Stimulated activated CD4-positive, alpha-beta T cell treated with anti-CD3 and anti-CD28 coated beads, Interleukin-2, amount 100 ng/mL, for 24 hours (primary cell): ENCODE data around the gene FBLN2.

Source experiments
- DNase-seq, 2 donors: peaks; one replicate each; pipeline ENCODE4 v3.0.0-alpha.2; 2020

The FBLN2 gene

GRCh38 chr3:13533885-13534301, 15.0 kb upstream of the FBLN2 start:
- no peak for DNase-seq

GRCh38 chr3:13535526-13535875, 13.4 kb upstream of the FBLN2 start:
- no peak for DNase-seq

GRCh38 chr3:13535905-13536304, 13.0 kb upstream of the FBLN2 start:
- DNase-seq: no peak

DNA sequence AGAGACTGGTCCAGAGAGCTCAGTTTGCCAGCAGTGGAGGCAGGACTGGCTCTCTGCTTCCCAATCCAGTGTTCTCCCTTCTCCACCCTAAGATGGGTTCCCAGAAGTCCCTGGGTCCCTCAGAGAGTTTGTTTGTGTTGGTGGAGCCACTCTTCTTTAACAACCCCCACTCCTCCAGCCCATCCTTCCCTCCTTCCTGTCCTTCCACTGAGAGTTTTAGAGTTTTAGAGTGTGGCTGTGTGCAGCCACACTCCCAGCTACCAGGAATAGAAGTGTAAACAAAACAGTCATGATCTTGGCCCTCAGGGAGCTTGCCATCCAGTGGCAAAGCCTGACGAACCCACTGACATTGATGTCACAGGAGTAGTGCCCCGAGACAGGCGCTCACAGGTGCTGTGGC, 12.5 kb upstream of the FBLN2 start:
- DNase-seq: no peak

DNA sequence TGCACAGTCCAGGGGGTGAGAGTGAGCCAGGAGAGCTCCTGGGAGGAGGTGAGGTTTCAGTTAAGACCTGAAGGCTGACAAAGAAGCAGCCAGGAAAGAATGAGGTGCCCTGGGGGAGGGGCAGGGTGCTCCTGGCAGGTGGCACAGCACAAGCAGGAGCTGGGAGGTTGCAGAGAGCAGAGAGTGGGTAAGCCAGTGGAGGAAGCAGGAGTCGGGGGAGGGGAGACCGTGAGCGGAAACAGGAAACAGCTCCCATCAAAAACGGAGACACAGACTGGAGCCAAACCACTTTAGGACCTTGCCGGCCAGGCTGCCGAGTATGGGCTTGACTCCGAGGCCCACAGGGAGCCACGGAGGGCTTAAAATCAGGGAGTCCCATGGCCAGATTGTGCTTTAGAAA, 12.1 kb upstream of the FBLN2 start:
- DNase-seq: no peak

- no peak for DNase-seq
These were observed 11.5 kb upstream of the FBLN2 start for GRCh38 chr3:13537244-13537908.

DNA sequence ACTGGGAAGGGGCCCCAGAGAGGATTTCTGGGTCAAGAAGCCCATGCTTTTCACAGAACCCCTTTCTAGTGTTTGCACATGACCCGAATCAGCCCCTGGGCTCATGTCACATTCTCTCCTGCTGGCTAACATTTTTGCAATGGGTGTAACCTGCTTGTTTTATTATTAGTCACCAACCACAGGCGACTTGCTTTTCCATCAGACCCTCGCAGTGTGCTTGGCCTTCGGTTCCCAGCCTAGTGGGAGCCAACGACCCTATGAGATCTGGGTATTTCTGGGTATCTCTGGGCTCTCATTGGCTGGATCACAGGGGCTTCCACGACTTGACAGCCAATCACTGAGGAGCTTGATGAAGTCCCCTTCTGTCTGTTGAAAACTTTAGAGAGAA, 11.0 kb upstream of the FBLN2 start:
- no peak for DNase-seq

DNA sequence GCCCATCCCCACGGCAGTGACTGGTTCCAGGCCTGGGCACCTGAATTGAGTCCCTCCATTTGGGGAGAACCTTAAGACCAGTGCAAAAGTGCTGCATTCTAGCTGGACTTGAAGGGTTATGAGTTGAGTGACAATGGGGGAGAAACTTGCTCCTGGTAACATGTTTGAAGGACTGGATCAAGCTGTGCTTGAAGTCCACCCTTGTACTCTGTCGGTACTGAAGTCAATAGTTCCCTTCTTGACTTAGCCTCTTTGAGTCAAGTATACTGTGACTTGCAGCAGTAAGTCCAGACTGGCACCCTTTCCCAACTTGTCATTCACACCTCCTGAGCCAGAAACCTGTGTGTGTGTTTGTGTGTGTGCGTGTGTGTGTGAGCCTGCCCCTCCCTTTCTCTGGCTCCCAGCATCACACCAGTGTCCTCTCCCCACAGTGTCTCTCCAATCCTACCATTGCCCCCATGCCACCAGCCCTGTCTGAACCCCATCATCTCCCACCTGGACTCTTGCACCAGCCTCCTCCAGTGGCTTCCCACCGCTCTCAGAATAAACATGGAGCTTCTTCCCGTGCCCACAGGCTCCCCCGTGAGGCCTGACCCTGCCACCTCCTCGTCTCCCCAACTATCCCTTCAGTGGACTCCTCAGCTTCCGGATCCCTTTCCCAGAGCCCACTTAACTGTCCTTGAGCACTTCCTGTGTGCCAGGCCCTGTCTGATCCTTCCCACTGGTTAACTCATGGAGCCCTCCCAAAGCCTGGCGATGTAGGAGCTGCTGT, 10.2 kb upstream of the FBLN2 start:
- DNase-seq: no peak

DNA sequence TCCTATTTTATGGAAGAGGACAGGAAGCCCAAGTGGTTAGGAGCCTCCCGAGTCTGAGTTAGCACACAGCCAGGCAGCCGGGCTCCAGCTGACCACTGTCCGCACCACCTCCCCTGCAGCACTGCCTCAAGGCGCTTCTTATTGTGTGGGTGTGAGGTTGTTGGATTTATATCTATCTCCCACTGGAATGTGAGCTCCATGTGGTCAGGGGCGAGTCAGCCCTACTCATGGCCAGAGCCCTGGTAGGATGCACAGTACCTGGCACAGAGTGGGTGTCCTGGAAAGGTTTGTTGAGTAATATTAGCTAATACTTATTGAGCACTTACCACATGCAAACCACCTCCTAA, 9.7 kb upstream of the FBLN2 start:
- DNase-seq: no peak

GRCh38 chr3:13539671-13540070, 9.3 kb upstream of the FBLN2 start:
- no peak for DNase-seq

GRCh38 chr3:13540297-13540995, 8.5 kb upstream of the FBLN2 start:
- DNase-seq: no peak

DNA sequence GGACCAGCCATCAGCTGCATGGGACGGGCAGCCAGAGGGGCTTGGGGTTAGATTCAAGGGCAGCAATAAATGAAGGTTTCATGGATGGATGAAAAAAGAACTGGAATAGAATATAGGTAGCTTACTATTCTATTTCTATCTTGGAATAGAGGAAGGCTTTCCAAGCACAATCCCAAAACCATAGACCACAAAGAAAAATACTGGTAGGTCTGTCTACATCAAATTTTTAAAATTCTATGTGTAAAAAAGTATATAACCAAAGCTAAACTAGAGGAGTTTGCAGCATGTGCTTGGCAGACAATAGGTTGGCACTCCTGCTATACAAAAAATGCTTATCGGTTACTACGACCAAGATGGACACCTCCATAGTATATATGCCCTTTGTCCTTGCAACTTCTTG, 7.2 kb upstream of the FBLN2 start:
- no peak for DNase-seq

GRCh38 chr3:13542142-13542541, 6.8 kb upstream of the FBLN2 start:
- DNase-seq: no peak

DNA sequence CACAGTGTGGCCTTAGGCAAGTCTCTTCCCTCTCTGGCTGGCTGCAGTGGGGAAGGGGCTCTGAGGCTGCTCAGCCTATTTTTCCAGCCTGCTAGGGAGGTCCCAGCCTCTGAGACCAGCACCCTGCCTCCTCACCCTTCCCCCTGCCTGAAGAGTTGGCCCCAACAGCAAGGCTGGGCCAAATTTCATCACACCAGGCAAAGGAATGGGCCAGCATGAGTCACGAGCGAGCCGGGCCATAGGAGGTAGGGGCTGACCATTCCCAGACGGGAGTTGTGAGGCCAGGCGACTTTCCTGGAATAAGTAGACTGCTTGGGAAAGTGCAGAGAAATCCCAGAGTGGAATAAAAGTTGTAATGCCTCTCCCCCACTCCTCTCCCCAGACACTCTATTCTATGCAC, 5.7 kb upstream of the FBLN2 start:
- no peak for DNase-seq

DNA sequence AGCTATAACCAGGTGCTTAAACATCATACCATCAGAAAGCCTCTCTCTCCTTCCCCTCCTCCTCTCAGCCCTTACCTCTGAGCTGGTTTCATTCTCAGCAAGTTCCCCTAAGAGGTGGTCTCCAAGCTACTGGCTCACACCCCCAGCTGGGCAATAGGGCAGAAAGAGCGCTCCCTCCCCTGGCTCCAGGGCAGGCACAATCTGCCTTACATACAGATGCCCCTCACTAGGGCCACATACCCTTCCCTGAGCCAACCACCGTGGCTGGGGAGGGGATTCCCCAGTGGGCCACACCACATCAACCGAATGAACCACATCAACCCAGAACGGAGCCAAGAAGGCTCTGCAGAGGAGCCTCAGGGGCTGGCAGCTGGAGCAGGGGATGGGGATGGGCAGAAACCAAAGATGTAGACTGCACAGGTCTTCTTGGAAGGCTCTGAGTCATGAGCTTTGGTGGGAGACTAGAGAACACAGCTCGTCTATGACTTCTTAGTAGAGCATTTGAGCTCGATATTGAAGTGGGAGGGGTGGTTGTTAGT, 4.6 kb upstream of the FBLN2 start:
- DNase-seq: peak; percentile 45 to 62

DNA sequence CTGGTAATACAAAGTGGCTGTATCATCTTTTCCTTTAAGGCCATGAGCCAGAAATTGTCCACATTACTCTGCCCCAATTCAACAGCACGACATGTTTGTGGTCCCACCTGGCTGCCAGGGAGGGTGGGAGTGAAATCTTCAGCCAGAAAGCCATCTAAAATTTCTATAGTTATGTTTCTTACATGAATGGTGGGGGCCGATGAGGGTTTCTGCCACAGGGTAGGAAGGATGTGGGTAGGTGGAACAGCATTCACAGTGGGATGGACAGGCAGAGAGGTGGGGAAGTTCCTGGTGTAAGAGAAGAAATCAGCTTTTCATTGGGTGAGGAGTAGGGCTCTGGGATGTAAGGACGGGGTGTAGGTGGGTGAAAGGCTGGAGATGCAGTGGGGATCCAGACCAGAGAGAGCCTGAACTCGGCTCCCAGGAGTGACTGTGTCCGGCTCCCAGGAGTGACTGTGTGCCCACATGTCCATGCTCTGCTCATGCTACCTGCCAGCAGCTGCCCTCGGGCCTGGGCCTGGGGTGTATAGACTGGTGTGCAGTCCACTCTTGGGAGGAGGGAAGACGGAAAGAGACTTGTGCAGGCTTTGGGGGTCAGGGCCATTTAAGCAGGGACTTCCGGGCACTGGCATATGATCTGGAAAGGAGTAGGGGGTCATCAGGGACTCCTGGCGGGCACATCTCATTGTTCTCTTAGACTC, 3.8 kb upstream of the FBLN2 start:
- no peak for DNase-seq

DNA sequence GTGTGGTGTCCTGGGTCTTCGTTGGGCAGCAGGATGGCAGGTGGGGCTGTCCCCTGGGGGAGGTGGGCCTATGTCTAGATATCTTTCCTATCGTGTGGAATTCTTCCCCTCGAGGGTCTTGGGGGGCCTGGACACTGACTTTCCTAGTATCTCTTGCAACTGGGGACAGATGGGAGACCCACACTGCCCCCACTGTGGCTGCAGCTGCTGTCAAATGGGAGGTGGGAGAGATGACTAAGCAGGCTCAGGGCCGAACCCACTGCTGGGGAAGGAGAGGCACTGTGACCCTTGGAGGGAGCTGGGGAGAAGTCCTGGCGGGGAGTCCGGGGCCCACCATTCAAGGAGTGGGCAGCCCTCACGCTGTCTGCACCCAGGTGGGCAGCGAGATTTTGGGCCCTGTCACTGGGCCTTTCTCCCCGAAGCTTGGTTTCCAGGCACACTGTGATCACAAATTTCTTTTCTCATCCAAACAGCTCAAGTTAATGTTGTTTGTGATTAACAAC, 2.9 kb upstream of the FBLN2 start:
- no peak for DNase-seq

- DNase-seq: no peak
These were observed 2.2 kb upstream of the FBLN2 start for GRCh38 chr3:13546667-13547171.

DNA sequence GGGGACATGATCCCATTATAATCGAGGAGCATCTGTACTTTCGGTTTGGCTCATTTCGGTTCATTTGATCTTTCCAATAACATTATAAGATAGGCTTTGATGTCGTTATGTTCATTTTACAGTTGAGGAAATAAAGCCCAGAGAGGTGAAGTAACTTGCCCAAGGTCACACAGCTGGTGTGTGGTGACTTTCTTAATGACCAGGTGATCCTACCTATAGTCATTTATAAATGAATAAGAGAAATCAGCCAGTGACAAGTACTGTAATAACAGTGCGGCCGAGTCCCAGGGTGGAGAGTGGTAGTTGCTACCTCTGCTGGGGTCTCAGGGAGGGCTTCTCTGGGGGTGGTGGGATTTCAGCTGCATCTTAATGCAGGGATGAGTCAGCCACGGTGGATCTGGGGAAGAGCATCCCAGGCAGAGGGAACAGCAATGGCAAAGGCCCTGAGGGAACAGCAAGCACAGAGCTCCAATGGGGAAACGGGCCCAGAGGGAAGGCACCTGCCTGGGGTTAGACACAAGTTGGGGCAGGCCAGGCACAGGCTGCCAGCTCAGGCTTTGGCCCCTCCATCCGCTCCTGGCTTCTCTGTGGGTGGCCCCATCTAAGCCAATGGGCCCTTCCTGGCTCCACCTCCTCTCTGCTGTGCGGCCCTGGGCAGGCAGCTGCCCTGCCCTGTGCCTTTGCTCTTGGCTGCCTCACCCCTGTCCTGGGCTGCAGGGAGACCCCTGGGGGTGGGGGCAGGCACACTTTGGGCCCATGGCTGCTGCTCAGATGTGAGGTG, 1.1 kb upstream of the FBLN2 start:
- DNase-seq: no peak

DNA sequence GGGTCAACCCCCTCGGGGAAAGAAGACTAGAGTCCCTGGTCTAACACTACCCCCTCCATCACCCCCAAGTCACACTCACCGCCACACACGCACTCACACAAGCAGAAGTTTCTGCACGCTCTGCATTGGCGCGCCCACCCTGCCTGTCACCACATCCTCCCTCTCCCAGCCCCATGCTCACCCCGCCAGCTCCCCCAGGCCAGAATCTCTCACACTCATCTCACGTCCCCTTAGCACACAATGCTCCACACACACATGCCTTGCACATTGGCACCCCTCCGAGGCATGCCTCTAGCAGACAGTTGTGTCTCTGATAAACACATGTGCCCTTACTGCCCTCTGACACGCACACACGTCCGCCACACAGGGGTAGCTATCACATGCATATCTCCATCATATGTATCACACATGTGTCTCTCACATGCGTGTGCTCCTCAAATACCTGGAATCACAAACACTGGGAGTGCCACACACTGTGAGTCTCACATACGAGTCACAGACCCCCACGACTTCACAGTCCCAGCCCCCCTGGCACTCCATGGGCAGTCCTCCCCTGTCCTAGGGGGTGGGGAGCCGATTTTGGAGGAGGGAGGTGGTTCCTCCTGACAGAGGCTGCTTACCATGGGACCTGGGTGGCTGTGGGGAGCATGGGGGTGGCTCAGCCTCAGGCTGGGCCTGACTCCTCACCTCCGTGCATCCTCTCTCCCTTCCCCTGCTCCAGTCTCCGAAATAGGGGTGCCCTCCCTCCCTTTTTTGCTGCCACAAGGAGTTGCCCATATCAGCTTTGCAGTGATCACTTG, 898 bp downstream of the FBLN2 start:
- DNase-seq: no peak

GRCh38 chr3:13550423-13550690, 1.4 kb downstream of the FBLN2 start:
- DNase-seq: no peak
